ENCODE results near the gene NLGN4X. TPM values are rescaled to one million over a fixed set of nuclear protein-coding genes. Genes with fewer than 3 reads are reported as not detected.
A peak's percentile ranks its signal among the peaks of the same experiment; 100 is the strongest.

NLGN4X gene
- polyA plus RNA-seq, 1 of the 3 experiments (the other 2 are of a cell fraction) = 0.05 TPM

DNA sequence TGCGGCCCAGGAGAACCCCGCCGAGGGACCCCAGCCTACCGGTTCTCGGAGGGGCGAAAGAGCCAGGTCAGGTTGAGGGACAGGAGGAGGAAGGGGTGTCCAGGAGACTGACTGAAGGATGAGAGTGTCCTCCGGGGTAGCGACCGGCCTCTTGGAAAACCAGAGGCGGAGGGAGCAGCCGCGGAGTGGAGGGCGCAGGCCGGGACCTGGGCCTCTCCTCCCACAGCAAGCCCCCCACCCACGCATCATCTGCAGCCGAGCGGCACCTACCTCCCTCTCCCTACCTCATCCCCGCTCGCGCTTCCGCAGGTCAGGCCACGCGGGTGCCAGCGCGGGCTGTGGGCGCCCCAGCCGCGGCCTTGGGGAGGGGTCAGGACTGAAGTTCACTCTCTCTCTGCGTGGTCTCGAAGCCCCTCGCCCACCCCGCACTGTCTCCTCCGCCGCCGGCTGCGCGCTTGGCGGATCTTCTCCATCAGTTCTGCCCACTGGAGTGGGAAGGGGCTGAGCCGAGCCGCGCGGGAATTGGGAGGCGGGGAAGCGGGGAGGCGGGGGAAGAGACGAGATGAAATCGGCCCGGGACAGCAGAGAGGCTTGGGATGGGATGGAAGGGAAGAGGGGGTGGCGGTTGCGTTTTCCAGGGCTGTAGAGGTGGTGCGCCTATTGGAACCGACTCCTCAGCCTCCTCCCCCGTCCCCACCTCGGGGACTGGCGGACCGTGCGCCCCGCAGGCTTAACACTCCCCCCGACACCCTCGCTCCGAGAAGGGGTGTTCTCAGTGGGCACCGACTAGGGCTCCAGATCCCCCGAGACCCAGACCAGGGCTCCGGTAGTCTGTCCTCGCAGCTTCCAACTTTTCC is 1.8 kb downstream of the NLGN4X start:
- no peaks in the 10 kb centered on the region; a peak in 1 of 4 replicates for H3K4me1 ChIP-seq (ENCODE audit: control insufficient read depth in 1 of 2, insufficient read depth in 2 of 2, low read depth in 1 of 2, low read length in 1 of 2)
- peak overlapping the region; percentile 37; the same call in 1 of the 2 replicates for H3K4me2 ChIP-seq
- POLR2A ChIA-PET = no interaction called here
- WGBS (ENCODE audit: low lambda C conversion rate) = 2% methylated on average over 23 of the region's 65 CpGs
- TF ChIP-seq MXI1 (IDR thresholded peaks at IDR 0.05; ENCODE audit: low read depth, low read length) (no peak), FOXJ3 (CRISPR knock-in tag; IDR thresholded peaks at IDR 0.05) (no peak), JUND (IDR thresholded peaks at IDR 0.05) (no peak), RXRA (IDR thresholded peaks at IDR 0.05; ENCODE audit: borderline replicate concordance, low read depth) (no peak)
- TF ChIP-seq, protein P1, sequence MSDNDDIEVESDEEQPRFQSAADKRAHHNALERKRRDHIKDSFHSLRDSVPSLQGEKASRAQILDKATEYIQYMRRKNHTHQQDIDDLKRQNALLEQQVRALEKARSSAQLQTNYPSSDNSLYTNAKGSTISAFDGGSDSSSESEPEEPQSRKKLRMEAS (IDR thresholded peaks at IDR 0.05; ENCODE audit: low read depth) = no peak
- DNase-seq = peak; percentile 68
- no peaks in the 10 kb centered on the region for H3K9me2 ChIP-seq
- no peaks in the 10 kb centered on the region for H4K20me1 ChIP-seq (ENCODE audit: insufficient read depth)
- peak overlapping the region in 1 of 2 experiments; percentile 3; a peak in 1 of 4 replicates for H3K27ac ChIP-seq (ENCODE audit: low read depth in 2 of 2, low read length in 1 of 2)
- H3K9me3 ChIP-seq = no peaks in the 10 kb centered on the region
- no peaks in the 10 kb centered on the region for H3K27me3 ChIP-seq (ENCODE audit: insufficient read depth)
- no peaks in the 10 kb centered on the region for H3F3A ChIP-seq (replicated peaks; ENCODE audit: insufficient read depth)
- peak overlapping the region in 1 of 2 experiments; percentile 47; a peak in 2 of 4 replicates for H3K4me3 ChIP-seq (ENCODE audit: low read depth in 2 of 2, low read length in 1 of 2)
- CTCF ChIA-PET = no interaction called here
- no peaks in the 10 kb centered on the region for H3K36me3 ChIP-seq (replicated peaks in 1 of 2; ENCODE audit: control insufficient read depth in 1 of 2, insufficient read depth in 2 of 2, low read length in 1 of 2)
- no peaks in the 10 kb centered on the region for H3K79me2 ChIP-seq (ENCODE audit: insufficient read depth)
- H3K9ac ChIP-seq = no peak overlapping the region
- H2AFZ ChIP-seq (ENCODE audit: low read depth) = no peak overlapping the region

DNA sequence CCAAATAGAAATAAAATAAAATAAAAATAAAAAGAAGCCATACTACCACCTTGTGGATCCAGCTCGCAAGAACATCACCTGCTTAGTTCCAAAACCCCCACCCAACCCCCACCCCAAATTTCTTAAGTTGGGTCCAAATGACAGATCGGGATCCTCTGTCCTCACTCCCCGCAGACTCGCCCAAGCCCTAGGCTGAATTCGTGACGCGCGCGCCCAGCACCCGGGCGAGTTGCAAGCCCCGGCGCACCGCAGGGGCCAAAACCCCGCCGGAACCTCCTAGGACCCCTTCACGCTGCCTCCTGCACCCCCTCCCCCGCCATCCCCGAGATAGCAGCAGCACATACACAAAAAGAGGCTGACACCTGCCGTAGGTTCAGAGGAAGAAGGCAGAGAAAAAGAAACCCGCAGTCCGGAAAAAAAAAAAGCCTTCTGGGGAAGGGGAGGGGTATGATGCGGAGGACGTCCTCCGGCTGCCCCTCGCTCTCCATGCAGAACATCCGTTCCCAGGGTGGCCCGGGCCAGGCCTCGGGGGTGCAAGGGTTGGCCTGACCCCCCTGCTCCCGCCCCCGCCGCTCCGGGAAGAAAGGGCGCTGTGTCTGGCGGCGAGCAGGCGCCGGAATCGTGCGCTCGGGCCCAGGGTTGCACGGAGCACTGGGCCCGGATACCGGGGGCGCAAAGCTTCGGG is 2.6 kb downstream of the NLGN4X start:
- no peaks in the 10 kb centered on the region; a peak in 1 of 4 replicates for H3K4me1 ChIP-seq (ENCODE audit: control insufficient read depth in 1 of 2, insufficient read depth in 2 of 2, low read depth in 1 of 2, low read length in 1 of 2)
- H3K27ac ChIP-seq (ENCODE audit: low read depth in 2 of 2, low read length in 1 of 2) = peak overlapping the region in 1 of 2 experiments; percentile 3; a peak in 1 of 4 replicates
- 7% methylated on average over 23 of the region's 46 CpGs for WGBS (ENCODE audit: low lambda C conversion rate)
- H3F3A ChIP-seq (replicated peaks; ENCODE audit: insufficient read depth) = no peaks in the 10 kb centered on the region
- H3K79me2 ChIP-seq (ENCODE audit: insufficient read depth) = no peaks in the 10 kb centered on the region
- no peaks in the 10 kb centered on the region for H3K36me3 ChIP-seq (replicated peaks in 1 of 2; ENCODE audit: control insufficient read depth in 1 of 2, insufficient read depth in 2 of 2, low read length in 1 of 2)
- H3K4me2 ChIP-seq = peak overlapping the region; percentile 37; the same call in 1 of the 2 replicates
- peak overlapping the region; percentile 23 to 47; a peak in 3 of 4 replicates for H3K4me3 ChIP-seq (ENCODE audit: low read depth in 2 of 2, low read length in 1 of 2)
- H3K27me3 ChIP-seq (ENCODE audit: insufficient read depth) = no peaks in the 10 kb centered on the region
- no peak overlapping the region for H3K9ac ChIP-seq
- H3K9me3 ChIP-seq = no peaks in the 10 kb centered on the region
- CTCF ChIA-PET = interaction anchor here (1.2 kb wide), 1 partner anchor 81 kb away, joined by 3 read pairs; no protein-coding TSS in a partner anchor
- TF ChIP-seq NFIC (IDR thresholded peaks at IDR 0.05; ENCODE audit: borderline replicate concordance) = no peak
- TF ChIP-seq TEAD4 (IDR thresholded peaks at IDR 0.05; ENCODE audit: borderline replicate concordance, insufficient read depth) = no peak
- TF ChIP-seq RAD21 (IDR thresholded peaks at IDR 0.05; ENCODE audit: low read length) = peak; percentile 31; the same call in 1 of the 2 replicates
- no peaks in the 10 kb centered on the region for H4K20me1 ChIP-seq (ENCODE audit: insufficient read depth)
- no peak overlapping the region for H2AFZ ChIP-seq (ENCODE audit: low read depth)
- H3K9me2 ChIP-seq = no peaks in the 10 kb centered on the region
- POLR2A ChIA-PET = no interaction called here
- peak; percentile 70 for DNase-seq

All from SK-N-SH (cell line).